ENCODE measurements around the gene GMDS. TPM values are rescaled to one million over a fixed set of nuclear protein-coding genes. Genes with fewer than 3 reads are reported as not detected.

The GMDS gene
- total and polyA plus RNA-seq, 2 of the 8 experiments (the other 6 are each of a cell fraction or from before 2014, with no cell fraction given) = 16.8 to 50.0 TPM

- H3K9ac ChIP-seq (replicated peaks in 1 of 4; ENCODE audit: extremely low read depth in 1 of 4, low read depth in 3 of 4, low read length in 3 of 4) = no peak overlapping the region
- H3K23me2 ChIP-seq (ENCODE audit: low read depth, low read length) = no peaks in the 10 kb centered on the region
- H4K5ac ChIP-seq (ENCODE audit: insufficient read length, low read depth, low read length) = no peak overlapping the region
- no peaks in the 10 kb centered on the region for H3K9me3 ChIP-seq (ENCODE audit: insufficient read depth in 2 of 2, low read depth in 1 of 2, low read length in 1 of 2)
- H2BK5ac ChIP-seq (ENCODE audit: low read depth, low read length) = no peak overlapping the region
- no peak overlapping the region for H2BK20ac ChIP-seq (ENCODE audit: low read length)
- H4K8ac ChIP-seq (ENCODE audit: extremely low read depth, insufficient read depth, low read length) = no peak overlapping the region
- no peak overlapping the region for H3K18ac ChIP-seq (ENCODE audit: extremely low read depth, low read length)
- no peak overlapping the region for H3K56ac ChIP-seq (replicated peaks; ENCODE audit: insufficient read length, low read depth, low read length)
- H3K4me1 ChIP-seq (replicated peaks in 1 of 4; ENCODE audit: control insufficient read depth in 3 of 4, insufficient read depth in 4 of 4, low read length in 3 of 4) = no peaks in the 10 kb centered on the region
- no peaks in the 10 kb centered on the region for H3K79me1 ChIP-seq (ENCODE audit: low read depth, low read length)
- no peaks in the 10 kb centered on the region for H3K36me3 ChIP-seq (ENCODE audit: control insufficient read depth in 2 of 4, insufficient read depth in 4 of 4, low read length in 3 of 4)
- H2AK5ac ChIP-seq (ENCODE audit: low read depth, low read length) = no peak overlapping the region
- H3K14ac ChIP-seq (ENCODE audit: insufficient read length) = no peak overlapping the region
- no peak overlapping the region for H3K4ac ChIP-seq (replicated peaks; ENCODE audit: insufficient read length, low read depth, low read length)
- no peaks in the 10 kb centered on the region for H3K27me3 ChIP-seq (replicated peaks in 1 of 4; ENCODE audit: control insufficient read depth in 3 of 4, extremely low read depth in 1 of 4, insufficient read depth in 3 of 4, low read length in 3 of 4)
- H3K4me2 ChIP-seq (ENCODE audit: insufficient read depth in 1 of 2, low read depth in 2 of 2, low read length in 2 of 2) = no peak overlapping the region
- FAIRE-seq (no peak), DNase-seq (ENCODE audit: low read depth in 1 of 2, low spot score in 2 of 2) (no peak)
- H4K20me1 ChIP-seq (replicated peaks in 1 of 2; ENCODE audit: control insufficient read depth in 1 of 2, insufficient read depth in 2 of 2, low read length in 2 of 2) = no peaks in the 10 kb centered on the region
- POLR2A ChIA-PET (ENCODE audit: partially characterized antibody) = no interaction called here
- CTCF ChIA-PET (ENCODE audit: partially characterized antibody) = interaction anchor here (0.9 kb wide), 1 partner anchor 21 kb away, joined by 3 read pairs; no protein-coding TSS in a partner anchor
- H3K79me2 ChIP-seq (ENCODE audit: control insufficient read depth in 1 of 2, insufficient read depth in 2 of 2, low read length in 2 of 2) = no peaks in the 10 kb centered on the region
- no peak overlapping the region for H3K23ac ChIP-seq (ENCODE audit: insufficient read length)
- 91% methylated on average over 4 of the region's 4 CpGs; no CpG with 5 or more reads in 1 of the 2 experiments for WGBS, 2 experiments (ENCODE audit: extremely low coverage in 1 of 2, insufficient coverage in 1 of 2, insufficient read length in 1 of 2, insufficient replicate concordance in 2 of 2, low coverage in 1 of 2, low lambda C conversion rate in 2 of 2, missing lambda C conversion rate in 1 of 2)
- H3K4me3 ChIP-seq (ENCODE audit: extremely low read depth in 1 of 4, insufficient read depth in 2 of 4, low read depth in 3 of 4, low read length in 4 of 4) = no peak overlapping the region
- H2AFZ ChIP-seq (ENCODE audit: low read length) = no peak overlapping the region
- H3K27ac ChIP-seq (ENCODE audit: low read depth, low read length) = no peak overlapping the region
- no peak overlapping the region for H2BK120ac ChIP-seq (replicated peaks; ENCODE audit: low read depth, low read length)
- H2BK12ac ChIP-seq (ENCODE audit: low read depth, low read length) = no peak overlapping the region
- H4K91ac ChIP-seq (replicated peaks; ENCODE audit: insufficient read length, low read length) = no peak overlapping the region
- H2BK15ac ChIP-seq (ENCODE audit: low read length) = no peak overlapping the region
- TF ChIP-seq HDAC6 (IDR thresholded peaks at IDR 0.05; ENCODE audit: low read depth, low read length) (no peak), SIN3A (conservative IDR thresholded peaks at IDR 0.05 in 1 of 2, IDR thresholded peaks at IDR 0.05 in 1 of 2; ENCODE audit: low read depth in 1 of 2, low read length in 2 of 2) (no peak), CBX5 (IDR thresholded peaks at IDR 0.05; ENCODE audit: low read depth, low read length) (no peak), MAFK (IDR thresholded peaks at IDR 0.05; ENCODE audit: low read depth, low read length) (no peak), FOSL1 (IDR thresholded peaks at IDR 0.05; ENCODE audit: insufficient read depth, low read depth, low read length) (no peak), POLR2AphosphoS5 (IDR thresholded peaks at IDR 0.05; ENCODE audit: low read depth, low read length) (no peak), TCF12 (IDR thresholded peaks at IDR 0.05; ENCODE audit: low read depth, low read length) (no peak), TAF1 (IDR thresholded peaks at IDR 0.05; ENCODE audit: low read depth, low read length) (no peak), CBX8 (IDR thresholded peaks at IDR 0.05; ENCODE audit: borderline replicate concordance, low read depth, low read length) (no peak)
- TF ChIP-seq, protein P1, sequence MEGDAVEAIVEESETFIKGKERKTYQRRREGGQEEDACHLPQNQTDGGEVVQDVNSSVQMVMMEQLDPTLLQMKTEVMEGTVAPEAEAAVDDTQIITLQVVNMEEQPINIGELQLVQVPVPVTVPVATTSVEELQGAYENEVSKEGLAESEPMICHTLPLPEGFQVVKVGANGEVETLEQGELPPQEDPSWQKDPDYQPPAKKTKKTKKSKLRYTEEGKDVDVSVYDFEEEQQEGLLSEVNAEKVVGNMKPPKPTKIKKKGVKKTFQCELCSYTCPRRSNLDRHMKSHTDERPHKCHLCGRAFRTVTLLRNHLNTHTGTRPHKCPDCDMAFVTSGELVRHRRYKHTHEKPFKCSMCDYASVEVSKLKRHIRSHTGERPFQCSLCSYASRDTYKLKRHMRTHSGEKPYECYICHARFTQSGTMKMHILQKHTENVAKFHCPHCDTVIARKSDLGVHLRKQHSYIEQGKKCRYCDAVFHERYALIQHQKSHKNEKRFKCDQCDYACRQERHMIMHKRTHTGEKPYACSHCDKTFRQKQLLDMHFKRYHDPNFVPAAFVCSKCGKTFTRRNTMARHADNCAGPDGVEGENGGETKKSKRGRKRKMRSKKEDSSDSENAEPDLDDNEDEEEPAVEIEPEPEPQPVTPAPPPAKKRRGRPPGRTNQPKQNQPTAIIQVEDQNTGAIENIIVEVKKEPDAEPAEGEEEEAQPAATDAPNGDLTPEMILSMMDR (IDR thresholded peaks at IDR 0.05; ENCODE audit: control extremely low read depth in 1 of 3, insufficient read depth in 1 of 3, low read depth in 1 of 3, low read length in 3 of 3) = no peak
- TF ChIP-seq, protein P2, sequence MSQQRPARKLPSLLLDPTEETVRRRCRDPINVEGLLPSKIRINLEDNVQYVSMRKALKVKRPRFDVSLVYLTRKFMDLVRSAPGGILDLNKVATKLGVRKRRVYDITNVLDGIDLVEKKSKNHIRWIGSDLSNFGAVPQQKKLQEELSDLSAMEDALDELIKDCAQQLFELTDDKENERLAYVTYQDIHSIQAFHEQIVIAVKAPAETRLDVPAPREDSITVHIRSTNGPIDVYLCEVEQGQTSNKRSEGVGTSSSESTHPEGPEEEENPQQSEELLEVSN (IDR thresholded peaks at IDR 0.05) = no peak
These were observed 591.4 kb downstream of the GMDS start for GRCh38 chr6:1654054-1654453.
